HepG2 (cell line): ENCODE results near the gene TUBGCP4. TPM values are rescaled to one million over a fixed set of nuclear protein-coding genes. Genes with fewer than 3 reads are reported as not detected.

Experiments used
- ADNP ChIP-seq: sonication (generic); formaldehyde crosslinking; IDR thresholded peaks from 2 replicates; pipeline ENCODE4 v1.4.0; 2020; ENCODE audit warnings: missing genetic modification reagents
- BCL6 ChIP-seq: IDR thresholded peaks from 2 replicates; pipeline ENCODE4 v1.6.1; 2016; ENCODE audit warnings: missing genetic modification reagents, missing compliant biosample characterization
- ETV5 ChIP-seq: IDR thresholded peaks from 2 replicates; pipeline ENCODE4 v1.6.1; 2018; ENCODE audit warnings: missing biosample characterization, missing genetic modification reagents, inconsistent platforms, borderline replicate concordance
- HNRNPK ChIP-seq: fragments of 200-400 bp; formaldehyde crosslinking; IDR thresholded peaks from 2 replicates; pipeline ENCODE4 v1.6.1; 2018; ENCODE audit warnings: low read length, low read depth, moderate library complexity, mild to moderate bottlenecking; ENCODE audit not compliant: poor library complexity, severe bottlenecking
- ISL2 ChIP-seq: sonication (generic); formaldehyde crosslinking; IDR thresholded peaks from 2 replicates; pipeline ENCODE4 v1.5.0; 2020; ENCODE audit warnings: missing genetic modification reagents
- ONECUT2 ChIP-seq: sonication (generic); formaldehyde crosslinking; IDR thresholded peaks from 2 replicates; pipeline ENCODE4 v1.4.0; 2020; ENCODE audit warnings: missing genetic modification reagents
- SIN3A ChIP-seq: IDR thresholded peaks from 2 replicates; pipeline ENCODE4 v1.6.1; 2011; ENCODE audit warnings: low read depth, mild to moderate bottlenecking, control low read depth, low read length, borderline replicate concordance
- SRY ChIP-seq: sonication (generic); formaldehyde crosslinking; IDR thresholded peaks from 2 replicates; pipeline ENCODE4 v1.8.0; 2022; ENCODE audit warnings: mild to moderate bottlenecking, missing genetic modification reagents
- TCF12 ChIP-seq, 2 experiments: fragments of 450-650 bp in 1 of 2; sonication (generic) in 1 of 2; formaldehyde crosslinking in 1 of 2; IDR thresholded peaks; 2 replicates each; pipeline versions ENCODE4 v1.6.1 to v1.8.0; 2017 to 2022; ENCODE audit warnings: antibody characterized with exemption in 1 of 2, mild to moderate bottlenecking in 1 of 2, missing genetic modification reagents in 1 of 2, moderate library complexity in 1 of 2
- ZBTB40 ChIP-seq, 2 experiments: fragments of 450-650 bp in 1 of 2; sonication (generic) in 1 of 2; formaldehyde crosslinking in 1 of 2; IDR thresholded peaks; 2 replicates each; pipeline versions ENCODE4 v1.6.1 to v1.8.0; 2016 to 2022; ENCODE audit warnings: antibody characterized with exemption in 1 of 2, mild to moderate bottlenecking in 1 of 2, missing genetic modification reagents in 1 of 2
- ZNF264 ChIP-seq: sonication (generic); formaldehyde crosslinking; IDR thresholded peaks from 2 replicates; pipeline ENCODE4 v1.4.0; 2020; ENCODE audit warnings: missing genetic modification reagents
- ZNF296 ChIP-seq: sonication (generic); formaldehyde crosslinking; conservative IDR thresholded peaks from 2 replicates; pipeline ENCODE4 v1.5.0; 2020; ENCODE audit warnings: mild to moderate bottlenecking, missing genetic modification reagents
- ZNF7 ChIP-seq: IDR thresholded peaks from 2 replicates; pipeline ENCODE4 v1.6.1; 2016; ENCODE audit warnings: missing biosample characterization, missing genetic modification reagents
- ZSCAN25 ChIP-seq: sonication (generic); formaldehyde crosslinking; IDR thresholded peaks from 2 replicates; pipeline ENCODE4 v1.8.0; 2022; ENCODE audit warnings: mild to moderate bottlenecking, missing genetic modification reagents
- polyA plus RNA-seq, 8 experiments: library from polyadenylated mRNA; depleted of rRNA in 3 of 8; stranded (reverse) in 7 of 8; unstranded in 1 of 8; fragments of >200 nt; fragmentation: Illumina TruSeq in 4 of 8; extraction: Trizol in 4 of 8; gene quantifications; 2 replicates each; pipeline versions ENCODE4 v1.2.1 to v1.2.3, GENCODE V29; 2011 to 2016; ENCODE audit warnings: low read depth in 4 of 8, missing spikeins in 1 of 8, mixed read lengths in 1 of 8; ENCODE audit not compliant: insufficient read depth in 1 of 8
- total RNA-seq, 5 experiments: library from RNA; depleted of rRNA; stranded (reverse); fragments of >200 nt; fragmentation: Illumina TruSeq; extraction: Trizol; gene quantifications; 2 replicates each; pipeline ENCODE4 v1.2.3, GENCODE V29; 2016; ENCODE audit warnings: low read depth in 1 of 5
- TF ChIP-seq, protein P1 (sequence below): sonication (generic); formaldehyde crosslinking; IDR thresholded peaks from 2 replicates; pipeline ENCODE4 v1.5.0; 2020; ENCODE audit warnings: mild to moderate bottlenecking, missing genetic modification reagents
- TF ChIP-seq, protein P2 (sequence below): sonication (generic); formaldehyde crosslinking; IDR thresholded peaks from 2 replicates; pipeline ENCODE4 v1.8.1; 2023; ENCODE audit warnings: missing genetic modification reagents, inconsistent platforms, borderline replicate concordance

TUBGCP4 gene
- total and polyA plus RNA-seq, 2 of the 13 experiments (the other 11 are each of a cell fraction or from before 2014, with no cell fraction given), result 15.0 to 20.5 TPM

- no peak for TF ChIP-seq ZNF7
- no peak for TF ChIP-seq ZNF264 (CRISPR knock-in tag)
- no peak for TF ChIP-seq HNRNPK
- no peak for TF ChIP-seq ZSCAN25
- TF ChIP-seq, protein P1, sequence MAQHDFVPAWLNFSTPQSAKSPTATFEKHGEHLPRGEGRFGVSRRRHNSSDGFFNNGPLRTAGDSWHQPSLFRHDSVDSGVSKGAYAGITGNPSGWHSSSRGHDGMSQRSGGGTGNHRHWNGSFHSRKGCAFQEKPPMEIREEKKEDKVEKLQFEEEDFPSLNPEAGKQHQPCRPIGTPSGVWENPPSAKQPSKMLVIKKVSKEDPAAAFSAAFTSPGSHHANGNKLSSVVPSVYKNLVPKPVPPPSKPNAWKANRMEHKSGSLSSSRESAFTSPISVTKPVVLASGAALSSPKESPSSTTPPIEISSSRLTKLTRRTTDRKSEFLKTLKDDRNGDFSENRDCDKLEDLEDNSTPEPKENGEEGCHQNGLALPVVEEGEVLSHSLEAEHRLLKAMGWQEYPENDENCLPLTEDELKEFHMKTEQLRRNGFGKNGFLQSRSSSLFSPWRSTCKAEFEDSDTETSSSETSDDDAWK (CRISPR knock-in tag), result no peak
- TF ChIP-seq ZBTB40 (IDR thresholded peaks at IDR 0.05), result peak; percentile 72
- no peak; the same call in 1 of the 2 replicates for TF ChIP-seq ZBTB40 (CRISPR knock-in tag; IDR thresholded peaks at IDR 0.05)
- no peak for TF ChIP-seq ZNF296 (CRISPR knock-in tag)
- TF ChIP-seq, protein P2, sequence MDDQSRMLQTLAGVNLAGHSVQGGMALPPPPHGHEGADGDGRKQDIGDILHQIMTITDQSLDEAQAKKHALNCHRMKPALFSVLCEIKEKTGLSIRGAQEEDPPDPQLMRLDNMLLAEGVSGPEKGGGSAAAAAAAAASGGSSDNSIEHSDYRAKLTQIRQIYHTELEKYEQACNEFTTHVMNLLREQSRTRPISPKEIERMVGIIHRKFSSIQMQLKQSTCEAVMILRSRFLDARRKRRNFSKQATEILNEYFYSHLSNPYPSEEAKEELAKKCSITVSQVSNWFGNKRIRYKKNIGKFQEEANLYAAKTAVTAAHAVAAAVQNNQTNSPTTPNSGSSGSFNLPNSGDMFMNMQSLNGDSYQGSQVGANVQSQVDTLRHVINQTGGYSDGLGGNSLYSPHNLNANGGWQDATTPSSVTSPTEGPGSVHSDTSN, result no peak
- TF ChIP-seq ADNP, result no peak
- TF ChIP-seq ETV5 (CRISPR knock-in tag), result peak; percentile 76
- TF ChIP-seq SRY, result 0 out of 2 replicates have a peak, but pooled peaks have one; percentile 87
- 0 out of 2 replicates have a peak, but pooled peaks have one; percentile 45 for TF ChIP-seq ISL2 (CRISPR knock-in tag)
- no peak for TF ChIP-seq ONECUT2 (CRISPR knock-in tag)
- no peak for TF ChIP-seq TCF12 (IDR thresholded peaks at IDR 0.05)
- no peak for TF ChIP-seq TCF12 (CRISPR knock-in tag; IDR thresholded peaks at IDR 0.05)
- no peak; the same call in 1 of the 2 replicates for TF ChIP-seq SIN3A
- peak; percentile 12; the same call in 1 of the 2 replicates for TF ChIP-seq BCL6 (CRISPR knock-in tag)
These were observed 40.7 kb upstream of the TUBGCP4 start, which contains the start of gene LCMT2 (continued) for GRCh38 chr15:43329960-43330779.
